IMR-90 (cell line): ENCODE results near the gene TMEM129. TPM values are rescaled to one million over a fixed set of nuclear protein-coding genes. Genes with fewer than 3 reads are reported as not detected.

Experiments used
- ATAC-seq: fragments of 200-7000 bp; cut with Tn5 transposase; 2 replicates; pipeline ENCODE4 v1.9.1; 2020; ENCODE audit warnings: low read depth, mild to moderate bottlenecking, moderate library complexity
- BruUV-seq: library from RNA; stranded (reverse); fragments of 400-500 nt; replicated peaks from 2 replicates; lab custom pipeline; 2021; lab: Mats Ljungman, UMichigan
- CTCF ChIA-PET: fragments of 300-600 bp; formaldehyde crosslinking; extraction: SDS; loops from one replicate; lab custom pipeline; 2021; ENCODE audit warnings: antibody characterized with exemption; lab: Yijun Ruan, JAX
- POLR2A ChIA-PET: fragments of 300-600 bp; sonication (Branson Sonifier 250); formaldehyde crosslinking; loops from one replicate; lab custom pipeline; 2022; ENCODE audit warnings: antibody characterized with exemption; ENCODE audit not compliant: unreplicated experiment; lab: Charles Lee
- DNase-seq: peaks from one replicate; pipeline ENCODE4 v3.0.0; 2013
- H2AFZ ChIP-seq: replicated peaks from 2 replicates; pipeline ENCODE3; 2013; ENCODE audit warnings: low read length, mild to moderate bottlenecking; ENCODE audit not compliant: poor library complexity
- H2AK5ac ChIP-seq: 2 replicates; pipeline ENCODE4 v1.6.1; 2013; ENCODE audit warnings: low read depth, low read length, inconsistent platforms
- H2AK9ac ChIP-seq: replicated peaks from 2 replicates; pipeline ENCODE3; 2013; ENCODE audit warnings: mild to moderate bottlenecking, low read depth, low read length, moderate library complexity; ENCODE audit not compliant: poor library complexity
- H2BK120ac ChIP-seq: 2 replicates; pipeline ENCODE4 v1.6.1; 2013; ENCODE audit warnings: low read depth, low read length, inconsistent platforms
- H2BK15ac ChIP-seq: 3 replicates; pipeline ENCODE4 v1.6.1; 2013; ENCODE audit warnings: low read depth, low read length, inconsistent platforms
- H2BK20ac ChIP-seq: 2 replicates; pipeline ENCODE4 v1.6.1; 2013; ENCODE audit warnings: low read depth, mild to moderate bottlenecking, inconsistent platforms, low read length, moderate library complexity
- H2BK5ac ChIP-seq: 2 replicates; pipeline ENCODE4 v1.6.1; 2013; ENCODE audit warnings: mild to moderate bottlenecking, low read depth, low read length, inconsistent platforms; ENCODE audit not compliant: poor library complexity, severe bottlenecking
- H3K14ac ChIP-seq: replicated peaks from 2 replicates; pipeline ENCODE4 v1.6.1; 2013; ENCODE audit warnings: low read depth, low read length, inconsistent platforms
- H3K18ac ChIP-seq: 2 replicates; pipeline ENCODE4 v1.6.1; 2013; ENCODE audit warnings: low read depth, low read length, control low read depth
- H3K23ac ChIP-seq: 2 replicates; pipeline ENCODE4 v1.6.1; 2013; ENCODE audit warnings: low read depth, low read length, inconsistent platforms
- H3K27ac ChIP-seq: 2 replicates; pipeline ENCODE4 v1.5.1; 2013; ENCODE audit warnings: mild to moderate bottlenecking, control low read depth, low read length; ENCODE audit not compliant: insufficient read depth
- H3K27me3 ChIP-seq: 2 replicates; pipeline ENCODE4 v1.6.1; 2013; ENCODE audit warnings: low read length; ENCODE audit not compliant: control insufficient read depth, insufficient read depth
- H3K36me3 ChIP-seq: 2 replicates; pipeline ENCODE4 v1.6.1; 2013; ENCODE audit warnings: low read length, mixed read lengths; ENCODE audit not compliant: control insufficient read depth, insufficient read depth
- H3K4ac ChIP-seq: 2 replicates; pipeline ENCODE4 v1.6.1; 2013; ENCODE audit warnings: low read depth, low read length, inconsistent platforms
- H3K4me1 ChIP-seq: 2 replicates; pipeline ENCODE4 v1.6.1; 2013; ENCODE audit warnings: low read length, mixed read lengths; ENCODE audit not compliant: control insufficient read depth, insufficient read depth
- H3K4me2 ChIP-seq: 2 replicates; pipeline ENCODE4 v1.6.1; 2013; ENCODE audit warnings: low read depth, mild to moderate bottlenecking, control low read depth, low read length, moderate library complexity
- H3K4me3 ChIP-seq: 2 replicates; pipeline ENCODE4 v1.5.1; 2013; ENCODE audit warnings: low read depth, mild to moderate bottlenecking, control low read depth, low read length, moderate library complexity; ENCODE audit not compliant: insufficient read depth
- H3K56ac ChIP-seq: 2 replicates; pipeline ENCODE4 v1.6.1; 2013; ENCODE audit warnings: low read length, inconsistent platforms; ENCODE audit not compliant: insufficient read depth; ENCODE audit errors: extremely low read depth
- H3K79me1 ChIP-seq, 2 experiments: 2 replicates each; pipeline ENCODE4 v1.6.1; 2013; ENCODE audit warnings: low read length in 2 of 2, inconsistent platforms in 1 of 2, low read depth in 1 of 2
- H3K9ac ChIP-seq: 2 replicates; pipeline ENCODE4 v1.6.1; 2013; ENCODE audit warnings: low read depth, low read length, control low read depth
- H3K9me1 ChIP-seq: 2 replicates; pipeline ENCODE4 v1.6.1; 2013; ENCODE audit warnings: low read length, inconsistent platforms; ENCODE audit not compliant: insufficient read depth
- H3K9me3 ChIP-seq: 2 replicates; pipeline ENCODE4 v1.6.1; 2013; ENCODE audit warnings: low read length; ENCODE audit not compliant: control insufficient read depth, insufficient read depth
- H4K20me1 ChIP-seq: 2 replicates; pipeline ENCODE4 v1.6.1; 2013; ENCODE audit warnings: low read length, inconsistent platforms; ENCODE audit not compliant: insufficient read depth
- H4K5ac ChIP-seq: 2 replicates; pipeline ENCODE4 v1.6.1; 2013; ENCODE audit warnings: mild to moderate bottlenecking, low read depth, low read length, control low read depth
- H4K8ac ChIP-seq, 2 experiments: 2 replicates each; pipeline ENCODE4 v1.6.1; 2013; ENCODE audit warnings: low read depth in 2 of 2, low read length in 2 of 2, control low read depth in 1 of 2, inconsistent platforms in 1 of 2
- H4K91ac ChIP-seq: 2 replicates; pipeline ENCODE4 v1.6.1; 2013; ENCODE audit warnings: low read depth, low read length, inconsistent platforms; ENCODE audit not compliant: insufficient read depth
- BHLHE40 ChIP-seq: fragments of 150-350 bp; IDR thresholded peaks from 2 replicates; pipeline ENCODE4 v1.6.1; 2016; ENCODE audit warnings: mild to moderate bottlenecking, low read depth, low read length
- CEBPB ChIP-seq: IDR thresholded peaks from 2 replicates; pipeline ENCODE4 v1.6.1; 2012; ENCODE audit warnings: low read depth, low read length, improper control_type of control experiment
- CHD1 ChIP-seq: IDR thresholded peaks from 2 replicates; pipeline ENCODE4 v1.6.1; 2012; ENCODE audit warnings: low read depth, low read length, improper control_type of control experiment
- MAZ ChIP-seq: IDR thresholded peaks from 2 replicates; pipeline ENCODE4 v1.6.1; 2012; ENCODE audit warnings: low read depth, mild to moderate bottlenecking, low read length, improper control_type of control experiment, moderate library complexity, borderline replicate concordance
- RCOR1 ChIP-seq: IDR thresholded peaks from 2 replicates; pipeline ENCODE4 v1.6.1; 2012; ENCODE audit warnings: mild to moderate bottlenecking, low read length, improper control_type of control experiment; ENCODE audit not compliant: insufficient replicate concordance
- WGBS, 2 experiments: methylation state at CpG; one replicate each; pipeline versions ENCODE4 v1.1.5 to v1.1.7; 2013; ENCODE audit warnings: missing lambda C conversion rate in 2 of 2; ENCODE audit not compliant: insufficient read length in 1 of 2; ENCODE audit errors: extremely low coverage in 2 of 2; 5-methylcytosine and 5-hydroxymethylcytosine counted together
- dilution Hi-C: fragments of 300-500 bp; cut with HindIII; formaldehyde crosslinking; loops from one replicate; pipeline ENCODE4 v1.14.3; 2018; ENCODE audit warnings: low sequenced_read_pairs; ENCODE audit not compliant: unreplicated experiment
- in situ Hi-C: fragments of 300-500 bp; cut with MboI; formaldehyde crosslinking; loops from 3 replicates; pipeline ENCODE4 v1.14.3; 2019; ENCODE audit warnings: low sequenced_read_pairs, inconsistent platforms, mixed read lengths
- intact Hi-C: fragments of 100-400 bp; cut with micrococcal nuclease; formaldehyde crosslinking; loops from 2 replicates; pipeline ENCODE4 v1.10.0; 2022
- polyA plus RNA-seq, 3 experiments: library from polyadenylated mRNA; depleted of rRNA; stranded (reverse); fragments of >200 nt; gene quantifications; 2 replicates each; pipeline ENCODE4 v1.2.3, GENCODE V29; 2012; ENCODE audit warnings: low replicate concordance in 1 of 3
- total RNA-seq: library from RNA; depleted of rRNA; stranded (reverse); fragments of >200 nt; gene quantifications from 2 replicates; pipeline ENCODE4 v1.2.3, GENCODE V29; 2012

Gene TMEM129
- total and polyA plus RNA-seq, 2 of the 4 experiments (the other 2 are of a cell fraction) = 6.6 to 26.6 TPM

DNA sequence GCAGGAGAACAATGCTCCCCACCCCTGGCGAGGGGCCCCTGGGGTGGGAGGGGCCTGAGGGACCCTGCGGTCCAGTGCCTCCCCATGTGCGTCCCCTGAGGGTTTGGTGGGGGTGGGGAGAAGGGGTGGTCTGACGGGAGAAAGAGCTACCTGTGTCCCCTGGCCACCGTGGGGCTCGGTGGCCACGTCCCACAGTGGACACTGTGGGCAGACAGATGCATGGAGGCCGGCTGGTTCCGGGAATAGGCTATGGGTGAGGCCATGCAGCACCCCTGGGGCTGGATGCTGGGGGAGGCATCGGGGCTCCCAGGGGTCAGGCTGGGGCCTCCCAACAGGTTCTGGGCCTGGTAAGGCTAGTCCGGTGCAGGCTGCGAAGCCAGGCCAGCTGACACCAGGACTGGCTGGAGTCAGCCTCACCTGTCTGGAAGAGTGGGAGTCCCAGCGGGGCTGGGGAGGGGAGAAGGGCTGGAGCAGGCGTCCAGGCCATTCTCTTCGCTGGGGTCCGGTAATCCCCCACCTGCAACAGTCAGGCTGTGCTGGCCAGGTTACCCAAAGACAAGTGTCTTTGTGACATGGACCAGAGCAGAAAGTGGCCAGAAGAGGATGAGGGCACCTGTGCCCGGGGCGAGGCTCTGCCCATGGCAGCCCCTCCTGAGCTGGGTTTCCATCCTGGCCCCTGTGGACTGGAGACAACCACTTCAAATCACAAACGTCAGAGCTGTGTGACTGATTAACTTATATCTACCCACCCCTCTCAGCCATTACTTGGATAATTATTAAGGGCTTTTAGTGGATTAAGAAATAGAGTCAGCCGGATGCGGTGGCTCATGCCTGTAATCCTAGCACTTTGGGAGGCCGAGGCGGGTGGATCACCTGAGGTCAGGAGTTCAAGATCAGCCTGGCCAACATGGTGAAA, 35.6 kb downstream of the TMEM129 start:
- Histone ChIP-seq H3K4me3 (no peak overlapping the region), H2BK120ac (no peak overlapping the region), H3K4me2 (no peak overlapping the region), H4K20me1 (peaks cover 5% of the 10 kb centered on the region), H3K79me1 (peaks cover 0 to 7% of the 10 kb centered on the region in 2 experiments; a peak in 2 of 4 replicates), H3K4me1 (peaks cover 6% of the 10 kb centered on the region; the same call in 1 of the 2 replicates), H3K9me3 (no peaks in the 10 kb centered on the region), H2AK5ac (no peak overlapping the region), H3K9me1 (peaks cover 4% of the 10 kb centered on the region; the same call in 1 of the 2 replicates), H4K8ac (no peak overlapping the region; a peak in 1 of 4 replicates), H3K36me3 (no peaks in the 10 kb centered on the region), H3K14ac (no peak overlapping the region), H2BK15ac (no peak overlapping the region), H2BK20ac (no peak overlapping the region), H2AFZ (no peak overlapping the region), H3K27ac (no peak overlapping the region), H3K18ac (no peak overlapping the region), H3K4ac (no peak overlapping the region), H3K9ac (no peak overlapping the region), H3K27me3 (no peaks in the 10 kb centered on the region), H2BK5ac (no peak overlapping the region), H4K5ac (no peak overlapping the region), H3K56ac (no peak overlapping the region), H3K23ac (no peak overlapping the region), H4K91ac (no peak overlapping the region), H2AK9ac (no peak overlapping the region)
- BruUV-seq = no TSS peak
- no peak for TF ChIP-seq BHLHE40
- no peak for TF ChIP-seq RCOR1
- no peak for TF ChIP-seq MAZ
- TF ChIP-seq CEBPB = no peak
- TF ChIP-seq CHD1 = no peak
- CTCF ChIA-PET = no interaction called here
- POLR2A ChIA-PET = no interaction called here
- 92% methylated on average over 7 of the region's 23 CpGs; no CpG with 5 or more reads in 1 of the 2 experiments for WGBS, 2 experiments
- dilution Hi-C loops (no loop called here), intact Hi-C loops (no loop called here), in situ Hi-C loops (no loop called here)
- ATAC-seq = no peak
- DNase-seq = no peak
